ENCODE measurements around the gene FHAD1. TPM values are rescaled to one million over a fixed set of nuclear protein-coding genes. Genes with fewer than 3 reads are reported as not detected.

The FHAD1 gene
- total RNA-seq, 6 experiments from 2014 or later: 0.06 to 0.53 (median 0.12) TPM; not detected in 3

DNA sequence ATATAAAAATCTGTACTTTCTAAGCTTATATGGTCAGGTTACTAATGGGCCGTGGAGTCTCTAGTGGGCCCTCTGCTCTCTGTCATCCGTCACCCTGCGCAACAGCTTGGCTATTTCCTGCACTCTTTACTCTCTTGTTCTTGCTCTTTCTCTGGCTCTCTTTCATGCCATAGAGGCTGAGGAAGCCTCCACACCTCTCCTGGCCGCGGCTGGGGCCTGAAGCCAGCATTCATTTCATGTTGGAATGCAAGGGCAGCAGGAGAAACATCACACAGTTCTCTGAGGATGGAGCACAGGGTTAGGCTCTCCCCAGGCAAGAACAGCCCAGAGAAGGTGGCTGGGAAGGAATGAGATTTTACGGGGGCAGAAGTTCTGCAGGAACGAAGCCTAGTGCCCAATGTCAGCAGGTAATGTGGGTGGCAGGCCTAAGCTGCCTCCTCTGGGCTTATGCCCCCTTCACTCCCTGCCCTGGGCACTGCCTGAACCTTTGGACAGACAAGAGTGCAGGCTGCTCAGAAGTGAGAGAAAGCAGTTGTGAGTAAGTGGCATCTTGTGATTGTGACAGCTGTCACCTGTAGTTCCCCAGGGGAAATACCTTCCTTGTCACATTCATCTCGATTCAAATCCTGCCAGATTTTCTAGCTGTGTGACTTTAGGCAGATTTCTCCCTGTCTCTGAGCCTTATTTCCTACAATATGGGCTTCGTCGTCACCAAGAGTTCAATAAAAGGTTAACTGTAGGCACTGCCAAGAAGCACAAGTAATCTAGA lies 3.6 kb upstream of the FHAD1 start:
- TF ChIP-seq, protein P1, sequence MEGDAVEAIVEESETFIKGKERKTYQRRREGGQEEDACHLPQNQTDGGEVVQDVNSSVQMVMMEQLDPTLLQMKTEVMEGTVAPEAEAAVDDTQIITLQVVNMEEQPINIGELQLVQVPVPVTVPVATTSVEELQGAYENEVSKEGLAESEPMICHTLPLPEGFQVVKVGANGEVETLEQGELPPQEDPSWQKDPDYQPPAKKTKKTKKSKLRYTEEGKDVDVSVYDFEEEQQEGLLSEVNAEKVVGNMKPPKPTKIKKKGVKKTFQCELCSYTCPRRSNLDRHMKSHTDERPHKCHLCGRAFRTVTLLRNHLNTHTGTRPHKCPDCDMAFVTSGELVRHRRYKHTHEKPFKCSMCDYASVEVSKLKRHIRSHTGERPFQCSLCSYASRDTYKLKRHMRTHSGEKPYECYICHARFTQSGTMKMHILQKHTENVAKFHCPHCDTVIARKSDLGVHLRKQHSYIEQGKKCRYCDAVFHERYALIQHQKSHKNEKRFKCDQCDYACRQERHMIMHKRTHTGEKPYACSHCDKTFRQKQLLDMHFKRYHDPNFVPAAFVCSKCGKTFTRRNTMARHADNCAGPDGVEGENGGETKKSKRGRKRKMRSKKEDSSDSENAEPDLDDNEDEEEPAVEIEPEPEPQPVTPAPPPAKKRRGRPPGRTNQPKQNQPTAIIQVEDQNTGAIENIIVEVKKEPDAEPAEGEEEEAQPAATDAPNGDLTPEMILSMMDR (IDR thresholded peaks at IDR 0.05): no peak
- TF ChIP-seq POLR2A (IDR thresholded peaks at IDR 0.05): no peak
- Histone ChIP-seq H3K36me3 (no peaks in the 10 kb centered on the region), H3K9me3 (no peaks in the 10 kb centered on the region), H3K4me3 (no peak overlapping the region), H3K27me3 (peaks cover 0 to 4% of the 10 kb centered on the region in 2 donors), H3K4me1 (no peaks in the 10 kb centered on the region), H3K27ac (no peak overlapping the region)
- DNase-seq: no peak
- no peak for ATAC-seq
- WGBS (ENCODE audit: insufficient coverage, low coverage, low lambda C conversion rate, missing lambda C conversion rate): 51% methylated on average over 8 of the region's 10 CpGs
- intact Hi-C loops (cut with DNase I): no loop called here

DNA sequence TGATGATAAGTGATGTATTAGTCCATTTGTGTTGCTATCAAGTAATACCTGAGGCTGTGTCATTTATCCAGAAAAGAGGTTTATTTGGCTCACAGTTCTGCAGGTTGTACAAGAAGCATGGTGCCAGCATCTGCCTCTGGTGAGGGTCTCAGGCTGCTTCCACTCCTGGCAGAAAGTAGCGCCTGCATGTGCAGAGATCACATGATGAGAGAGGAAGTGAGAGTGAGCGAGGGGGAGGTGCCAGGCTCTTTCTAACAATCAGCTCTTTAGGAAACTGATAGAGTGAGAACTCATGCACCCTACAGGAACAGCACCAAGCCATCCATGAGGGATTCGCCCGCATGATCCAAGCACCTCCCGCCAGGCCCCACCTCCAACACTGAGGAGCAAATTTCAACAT lies 2.2 kb upstream of the FHAD1 start:
- Histone ChIP-seq H3K27ac (no peak overlapping the region), H3K9me3 (no peaks in the 10 kb centered on the region), H3K36me3 (no peaks in the 10 kb centered on the region), H3K27me3 (peaks cover 0 to 4% of the 10 kb centered on the region in 2 donors), H3K4me3 (no peak overlapping the region), H3K4me1 (no peaks in the 10 kb centered on the region)
- TF ChIP-seq POLR2A (IDR thresholded peaks at IDR 0.05): no peak
- DNase-seq (no peak), ATAC-seq (no peak)
- 74% methylated on average over 5 of the region's 5 CpGs for WGBS (ENCODE audit: insufficient coverage, low coverage, low lambda C conversion rate, missing lambda C conversion rate)
- intact Hi-C loops (cut with DNase I): no loop called here

DNA sequence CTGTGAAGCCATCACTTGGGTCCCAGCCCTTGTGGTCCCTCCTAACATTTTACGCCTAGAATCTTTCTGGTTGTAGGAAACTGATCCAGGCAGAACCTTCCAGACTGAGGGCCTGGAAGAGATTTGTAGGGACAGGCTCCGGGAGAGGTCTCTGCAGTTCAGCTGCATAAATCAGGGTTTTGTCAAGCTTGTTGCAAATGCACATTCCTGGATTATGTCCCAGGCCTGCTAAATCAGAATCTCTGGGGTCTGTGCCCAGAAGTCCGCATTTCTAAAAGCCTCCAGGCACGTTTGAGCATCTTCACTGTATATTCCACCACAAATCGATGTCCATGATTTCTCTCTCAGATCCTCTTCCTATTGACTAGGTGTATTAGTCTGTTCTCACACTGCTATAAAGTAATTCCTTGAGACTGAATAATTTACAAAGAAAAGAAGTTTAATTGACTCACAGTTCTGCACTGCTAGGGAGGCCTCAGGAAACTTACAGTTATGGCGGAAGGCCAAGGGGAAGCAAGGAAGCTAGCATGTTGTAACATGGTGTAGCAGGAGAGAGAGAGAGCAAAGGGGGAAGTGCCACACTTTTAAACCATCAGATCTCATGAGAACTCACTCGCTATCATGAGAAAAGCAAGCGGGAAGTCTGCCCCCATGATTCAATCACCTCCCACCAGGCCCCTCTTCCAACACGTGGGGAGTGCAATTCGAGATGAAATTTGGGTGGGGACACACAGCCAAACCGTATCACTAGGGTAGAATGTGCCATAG lies 1.2 kb upstream of the FHAD1 start:
- DNase-seq (no peak), ATAC-seq (peak; percentile 49 to 64 (median 56))
- TF ChIP-seq, protein P1 (IDR thresholded peaks at IDR 0.05): no peak
- TF ChIP-seq POLR2A (IDR thresholded peaks at IDR 0.05): no peak
- WGBS (ENCODE audit: insufficient coverage, low coverage, low lambda C conversion rate, missing lambda C conversion rate): 56% methylated on average over 11 of the region's 11 CpGs
- H3K27ac ChIP-seq: peak overlapping the region in 1 of 3 donors; percentile 26
- no peaks in the 10 kb centered on the region for H3K9me3 ChIP-seq
- intact Hi-C loops (cut with DNase I): no loop called here
- no peak overlapping the region for H3K4me3 ChIP-seq
- H3K4me1 ChIP-seq: no peaks in the 10 kb centered on the region
- H3K36me3 ChIP-seq: no peaks in the 10 kb centered on the region
- H3K27me3 ChIP-seq: peaks cover 0 to 4% of the 10 kb centered on the region in 2 donors

DNA sequence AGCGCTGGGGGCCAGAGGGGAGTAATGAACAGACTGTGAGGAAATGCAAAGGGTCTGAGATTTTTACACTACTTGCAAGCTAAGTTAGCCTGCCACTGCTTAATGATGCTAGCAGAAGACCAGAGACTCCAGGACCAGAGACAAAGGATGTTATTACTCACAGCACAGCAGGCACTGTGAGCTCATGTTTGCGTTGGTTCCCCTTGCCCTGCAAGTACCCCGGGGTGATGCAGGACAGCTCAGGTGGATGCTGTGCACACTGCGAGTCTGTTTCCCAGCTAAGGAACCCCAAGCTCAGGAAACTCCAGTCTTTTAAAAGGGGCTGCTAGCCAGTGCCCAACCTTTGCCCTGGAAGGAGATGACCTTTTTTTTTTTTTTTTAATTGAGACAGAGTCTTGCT lies 1.2 kb downstream of the FHAD1 start:
- peaks cover 0 to 4% of the 10 kb centered on the region in 2 donors for H3K27me3 ChIP-seq
- intact Hi-C loops (cut with DNase I): no loop called here
- H3K9me3 ChIP-seq: no peaks in the 10 kb centered on the region
- 64% methylated on average over 2 of the region's 4 CpGs for WGBS (ENCODE audit: insufficient coverage, low coverage, low lambda C conversion rate, missing lambda C conversion rate)
- ATAC-seq: no peak
- no peak overlapping the region for H3K27ac ChIP-seq
- H3K4me1 ChIP-seq: no peaks in the 10 kb centered on the region
- no peak overlapping the region for H3K4me3 ChIP-seq
- TF ChIP-seq, protein P1 (IDR thresholded peaks at IDR 0.05): no peak
- TF ChIP-seq POLR2A (IDR thresholded peaks at IDR 0.05): no peak
- DNase-seq: no peak
- no peaks in the 10 kb centered on the region for H3K36me3 ChIP-seq

DNA sequence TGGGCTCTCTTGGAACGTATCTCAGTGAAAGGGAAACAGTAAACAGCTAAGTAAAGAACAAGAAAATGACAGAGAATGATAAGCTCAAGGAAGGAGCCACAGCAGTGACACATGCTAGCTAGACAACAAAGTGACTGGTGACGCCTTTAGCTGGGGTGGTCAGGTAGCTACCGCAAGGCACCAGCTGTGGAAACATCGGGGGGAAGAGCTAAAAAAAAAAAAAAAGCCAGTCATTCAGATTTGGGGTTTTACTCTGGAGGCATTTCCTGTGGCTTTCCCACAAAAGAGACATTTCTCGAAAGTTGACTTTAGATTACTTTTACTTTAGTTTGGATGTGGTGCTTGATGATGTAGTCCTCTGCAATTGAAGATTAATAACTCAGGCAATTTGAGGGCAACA lies 2.1 kb downstream of the FHAD1 start:
- no peak overlapping the region for H3K4me3 ChIP-seq
- H3K4me1 ChIP-seq: no peaks in the 10 kb centered on the region
- intact Hi-C loops (cut with DNase I): no loop called here
- TF ChIP-seq, protein P1 (IDR thresholded peaks at IDR 0.05): no peak
- TF ChIP-seq POLR2A (IDR thresholded peaks at IDR 0.05): no peak
- H3K27me3 ChIP-seq: peaks cover 0 to 4% of the 10 kb centered on the region in 2 donors
- ATAC-seq: no peak
- H3K9me3 ChIP-seq: no peaks in the 10 kb centered on the region
- H3K36me3 ChIP-seq: no peaks in the 10 kb centered on the region
- no peak for DNase-seq
- no peak overlapping the region for H3K27ac ChIP-seq
- 26% methylated on average over 5 of the region's 5 CpGs for WGBS (ENCODE audit: insufficient coverage, low coverage, low lambda C conversion rate, missing lambda C conversion rate)

Measured in right lobe of liver (tissue), 6 donors.